Activated naive CD4-positive, alpha-beta T cell treated with anti-CD3 and anti-CD28 coated beads, Interleukin-2, amount 50 U/mL, for 16 hours (primary cell): Measurements from ENCODE around the gene APPL2.

Experiments used
- DNase-seq: peaks from one replicate; pipeline ENCODE4 v3.0.0-alpha.2; 2020

Gene APPL2

DNA sequence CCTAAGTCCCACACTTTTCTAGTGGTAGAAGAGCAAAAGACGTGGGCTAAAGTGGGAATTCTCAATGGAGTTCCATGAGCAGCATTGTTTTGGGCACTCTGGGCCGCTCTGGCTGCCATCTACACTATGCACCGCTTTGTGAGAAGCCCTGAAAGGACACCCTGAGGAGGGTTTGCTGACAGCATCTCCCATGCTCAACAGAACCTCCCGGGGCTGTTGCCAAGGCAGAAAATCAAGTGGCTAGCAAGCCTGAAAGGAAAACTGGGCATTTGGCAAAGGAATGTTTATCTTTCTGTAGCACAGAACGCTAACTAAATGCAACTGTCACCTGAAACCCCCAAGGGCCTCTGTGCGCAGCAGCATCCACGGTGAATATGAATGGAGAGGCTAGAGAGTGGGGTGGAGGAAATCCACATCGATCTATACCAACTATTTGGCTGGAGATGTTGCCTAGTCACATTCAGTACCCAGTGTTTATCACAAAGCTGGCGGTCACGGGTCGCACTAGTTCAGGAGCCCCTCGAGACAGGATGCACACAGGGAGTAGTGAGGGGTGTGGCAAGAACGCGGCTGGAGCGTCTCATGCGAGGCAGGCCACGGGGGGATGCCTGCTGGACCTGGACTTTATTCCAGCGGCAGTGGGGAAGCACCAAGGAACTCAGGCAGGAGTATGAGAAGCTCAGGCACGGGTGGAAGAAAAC is 14.2 kb downstream of the APPL2 start:
- DNase-seq: no peak

GRCh38 chr12:105220929-105221290 is 15.1 kb downstream of the APPL2 start:
- no peak for DNase-seq

- no peak for DNase-seq
Measured at GRCh38 chr12:105220150-105220928, 15.6 kb downstream of the APPL2 start.

- no peak for DNase-seq
Measured at GRCh38 chr12:105219261-105220028, 16.5 kb downstream of the APPL2 start.

DNA sequence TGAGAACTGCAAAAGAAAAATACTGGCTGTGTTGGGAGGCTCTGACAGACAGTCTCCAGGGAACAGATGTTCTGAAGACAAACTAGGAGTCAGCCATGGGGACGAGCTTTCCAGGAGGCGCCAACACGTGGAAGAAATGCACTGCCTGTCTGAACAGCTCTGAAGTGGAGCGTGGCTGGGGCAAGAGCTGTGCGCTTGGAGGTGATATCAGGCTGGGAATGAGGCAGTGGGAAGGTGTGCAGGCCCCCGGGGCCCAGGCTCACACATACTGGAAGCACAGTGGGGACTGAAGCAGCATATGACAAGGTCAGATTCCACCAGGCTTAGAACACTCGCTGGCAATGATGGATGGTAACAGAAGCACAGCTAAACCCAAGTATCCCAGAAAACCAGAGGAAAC is 17.5 kb downstream of the APPL2 start:
- no peak for DNase-seq

GRCh38 chr12:105214670-105215375 is 21.2 kb downstream of the APPL2 start:
- DNase-seq: no peak

- DNase-seq: no peak
Measured at GRCh38 chr12:105214148-105214547, 21.8 kb downstream of the APPL2 start.

GRCh38 chr12:105212438-105212837 is 23.5 kb downstream of the APPL2 start:
- no peak for DNase-seq

DNA sequence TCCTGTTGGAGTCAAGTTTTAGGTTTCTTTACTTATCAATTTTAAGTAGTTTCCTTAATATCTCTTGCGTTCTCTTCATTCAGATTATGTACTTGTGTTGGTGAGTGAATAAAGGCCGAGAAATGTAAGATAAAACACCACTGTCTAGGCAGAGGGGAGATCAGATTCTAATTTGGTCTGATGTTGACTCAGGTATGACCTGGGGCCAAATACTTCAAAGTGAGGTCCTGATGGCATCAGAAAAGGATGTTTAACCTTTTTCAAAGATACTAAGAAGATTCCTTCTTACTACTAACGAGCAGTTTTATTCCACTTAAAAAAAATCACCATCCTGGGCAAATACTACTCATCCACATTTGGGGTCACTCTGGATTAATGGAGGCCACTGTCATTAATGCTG is 26.9 kb downstream of the APPL2 start:
- DNase-seq: no peak

GRCh38 chr12:105206686-105207374 is 29.1 kb downstream of the APPL2 start:
- DNase-seq: no peak

- DNase-seq: no peak
Measured at GRCh38 chr12:105205322-105206048, 30.5 kb downstream of the APPL2 start.

DNA sequence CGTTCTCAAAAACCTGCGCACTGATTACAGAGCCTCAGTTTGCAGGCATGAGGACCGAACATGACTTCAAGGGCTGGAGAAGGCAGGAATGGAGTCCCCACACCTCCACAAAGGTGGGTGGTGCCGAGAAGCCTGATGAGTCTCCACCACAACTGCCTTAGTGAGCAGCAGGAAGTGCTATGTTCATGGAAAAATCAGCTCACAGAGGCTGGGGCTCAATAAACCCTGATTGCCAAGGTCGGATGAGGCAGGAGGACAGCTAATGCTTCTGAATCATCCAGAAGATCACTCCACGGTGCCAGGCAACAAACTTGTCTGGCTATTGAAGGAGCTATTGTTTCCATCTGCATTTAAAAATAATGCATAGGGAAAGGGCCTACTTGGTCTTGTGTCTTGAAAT is 31.1 kb downstream of the APPL2 start:
- DNase-seq: no peak

DNA sequence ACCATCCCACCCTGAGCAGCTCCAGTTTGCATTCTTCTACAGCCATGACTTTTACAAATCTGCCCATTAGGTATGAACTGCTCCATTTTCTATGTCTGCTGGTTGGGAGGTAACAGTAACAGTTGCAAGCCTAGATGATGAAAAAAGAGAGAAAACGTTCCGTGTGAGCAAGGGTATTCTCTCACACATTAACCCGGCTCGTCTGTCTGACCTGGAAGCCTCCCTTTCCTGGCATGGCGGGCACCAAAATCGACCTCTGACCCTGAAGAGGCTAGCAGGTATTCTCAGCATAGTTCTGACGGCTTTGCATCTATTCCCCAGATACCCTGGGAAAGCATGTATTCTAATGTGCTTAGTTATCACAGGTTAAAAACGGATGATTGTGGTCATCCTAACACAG is 31.8 kb downstream of the APPL2 start:
- DNase-seq: no peak

GRCh38 chr12:105202202-105202601 is 33.8 kb downstream of the APPL2 start:
- no peak for DNase-seq

DNA sequence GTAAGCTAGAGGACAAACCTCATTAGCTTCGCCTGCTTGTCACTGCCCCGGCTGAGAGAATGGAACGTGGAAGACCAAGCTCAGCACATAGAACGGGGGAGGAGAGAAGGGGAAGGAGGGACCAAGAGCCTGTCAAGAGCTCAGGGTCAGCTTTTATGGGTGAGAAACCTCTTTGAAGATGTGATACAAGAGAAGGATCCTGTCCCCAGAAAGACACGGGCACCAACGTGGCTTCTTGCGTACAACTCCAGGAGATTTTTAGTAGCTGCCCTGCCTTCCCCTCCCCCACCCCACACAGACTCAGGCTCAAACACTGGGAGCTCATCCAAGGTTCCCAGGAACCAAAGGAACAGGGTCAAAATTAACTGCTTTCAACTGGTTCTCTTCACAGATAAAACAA is 34.7 kb downstream of the APPL2 start:
- no peak for DNase-seq

- DNase-seq: no peak
Measured at GRCh38 chr12:105200385-105200784, 35.6 kb downstream of the APPL2 start.

- no peak for DNase-seq
Measured at GRCh38 chr12:105198961-105199360, 37.0 kb downstream of the APPL2 start.

GRCh38 chr12:105196090-105196489 is 39.9 kb downstream of the APPL2 start:
- DNase-seq: no peak

GRCh38 chr12:105194947-105195346 is 41.0 kb downstream of the APPL2 start:
- no peak for DNase-seq

- DNase-seq: no peak
Measured at GRCh38 chr12:105192624-105193225, 43.2 kb downstream of the APPL2 start.

- no peak for DNase-seq
Measured at GRCh38 chr12:105190530-105190929, 45.4 kb downstream of the APPL2 start.
